Sigmoid colon (tissue), 7 donors: ENCODE results near the gene ITPK1. TPM values are rescaled to one million over a fixed set of nuclear protein-coding genes. Genes with fewer than 3 reads are reported as not detected.

Experiments
- DNase-seq: peaks from one replicate; pipeline ENCODE4 v3.0.0-alpha.2; 2019
- H3K27ac ChIP-seq, 4 donors: fragments of 200-600 bp; sonication (generic); one replicate each; pipeline ENCODE4 v1.5.1; 2016 to 2019; ENCODE audit warnings: mild to moderate bottlenecking in 1 of 4
- H3K27me3 ChIP-seq, 3 donors: fragments of 200-600 bp; sonication (generic); one replicate each; pipeline ENCODE4 v1.5.1; 2019; ENCODE audit warnings: mild to moderate bottlenecking in 1 of 3
- H3K36me3 ChIP-seq, 4 donors: fragments of 200-600 bp; sonication (generic); one replicate each; pipeline ENCODE4 v1.5.1; 2016 to 2019
- H3K4me1 ChIP-seq, 4 donors: fragments of 200-600 bp; sonication (generic); one replicate each; pipeline ENCODE4 v1.5.1; 2017 to 2019
- H3K4me3 ChIP-seq, 4 donors: fragments of 200-600 bp; sonication (generic); one replicate each; pipeline ENCODE4 v1.5.1; 2017 to 2019; ENCODE audit warnings: mild to moderate bottlenecking in 2 of 4, moderate library complexity in 1 of 4
- H3K9me3 ChIP-seq, 4 donors: fragments of 200-600 bp in 3 of 4; sonication (generic) in 3 of 4; one replicate each; pipeline versions ENCODE4 v1.5.1 to v1.6.1; 2013 to 2019
- CTCF ChIP-seq, 4 experiments: fragments of 450-650 bp in 3 of 4; fragments of 200-600 bp in 1 of 4; IDR thresholded peaks; one replicate each; pipeline ENCODE4 v1.5.1; 2016 to 2019; ENCODE audit warnings: antibody characterized with exemption in 4 of 4, mild to moderate bottlenecking in 3 of 4, moderate library complexity in 2 of 4
- EP300 ChIP-seq, 4 donors: sonication (generic); formaldehyde crosslinking; IDR thresholded peaks; one replicate each; pipeline ENCODE4 v1.6.1; 2017; ENCODE audit warnings: antibody characterized with exemption in 4 of 4
- POLR2A ChIP-seq, 2 donors: fragments of 450-650 bp; IDR thresholded peaks; one replicate each; pipeline ENCODE4 v1.6.1; 2016; ENCODE audit warnings: antibody characterized with exemption in 2 of 2, mild to moderate bottlenecking in 2 of 2, moderate library complexity in 2 of 2
- POLR2AphosphoS5 ChIP-seq, 4 donors: sonication (generic); formaldehyde crosslinking; IDR thresholded peaks; one replicate each; pipeline ENCODE4 v1.6.1; 2017; ENCODE audit warnings: antibody characterized with exemption in 4 of 4
- WGBS, 2 donors: extraction: QIAGEN DNeasy Blood & Tissue Kit; methylation state at CpG; one replicate each; pipeline ENCODE4 v1.1.7; 2013; 5-methylcytosine and 5-hydroxymethylcytosine counted together
- intact Hi-C: fragments of 100-400 bp; cut with DNase I; formaldehyde crosslinking; loops from one replicate; pipeline ENCODE4 v1.15.1; 2023
- polyA plus RNA-seq, 3 donors: library from polyadenylated mRNA; stranded (reverse); fragments of 200-250 nt; gene quantifications; one replicate each; pipeline ENCODE4 v1.2.3, GENCODE V29; 2013
- total RNA-seq, 4 donors: library from RNA; depleted of rRNA; stranded (reverse); fragments of >200 nt; gene quantifications; one replicate each; pipeline ENCODE4 v1.1.0, GENCODE V29; 2016
- donor health status: healthy with polysubstance abuse.
- donor health status: Bipolar disorder and iron deficiency.
- donor health status: healthy.

The ITPK1 gene
- total and polyA plus RNA-seq, 7 donors = 39.8 to 75.4 (median 61.8) TPM

DNA sequence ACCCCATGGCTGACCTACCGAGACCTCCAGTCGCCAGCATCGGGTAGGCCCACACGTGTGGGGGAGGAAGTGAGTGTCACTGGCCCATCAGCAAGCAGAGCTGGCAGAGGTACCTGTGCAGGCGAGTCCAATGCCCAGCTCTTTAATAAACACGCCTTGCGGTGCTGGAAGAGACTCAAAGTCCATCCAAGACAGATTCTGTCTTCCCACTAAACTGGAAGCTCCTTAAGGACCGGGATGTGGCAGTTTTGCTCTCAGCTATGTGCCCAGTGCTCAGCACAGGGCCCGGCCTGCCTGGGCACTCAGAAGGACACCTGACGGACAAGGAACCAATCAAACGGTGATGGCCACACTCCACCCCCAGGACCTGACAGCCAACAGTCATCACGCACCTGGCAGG is 65.0 kb downstream of the ITPK1 start:
- H3K27ac ChIP-seq = peak overlapping the region; percentile 74 to 94 (median 84)
- WGBS, 2 donors = 37 to 77% methylated on average over 12 of the region's 12 CpGs
- DNase-seq = no peak
- TF ChIP-seq CTCF (IDR thresholded peaks at IDR 0.05) (no peak), EP300 (IDR thresholded peaks at IDR 0.05) (no peak), POLR2A (IDR thresholded peaks at IDR 0.05) (no peak), POLR2AphosphoS5 (IDR thresholded peaks at IDR 0.05) (no peak)
- no peaks in the 10 kb centered on the region for H3K27me3 ChIP-seq
- H3K4me3 ChIP-seq = no peak overlapping the region
- H3K4me1 ChIP-seq = peaks cover 0 to 84% (median 77%) of the 10 kb centered on the region in 4 donors
- intact Hi-C loops = no loop called here
- no peaks in the 10 kb centered on the region for H3K9me3 ChIP-seq
- H3K36me3 ChIP-seq = no peaks in the 10 kb centered on the region

- H3K9me3 ChIP-seq = no peaks in the 10 kb centered on the region
- no peak for DNase-seq
- H3K27ac ChIP-seq = peak overlapping the region; percentile 74 to 94 (median 84)
- no peak for TF ChIP-seq POLR2A (IDR thresholded peaks at IDR 0.05)
- TF ChIP-seq POLR2AphosphoS5 (IDR thresholded peaks at IDR 0.05) = peak in 1 of 4 donors; percentile 28
- WGBS, 2 donors = 11 to 59% methylated on average over 12 of the region's 12 CpGs
- no peak overlapping the region for H3K4me3 ChIP-seq
- intact Hi-C loops = loop anchor here (5.0 kb wide), 1 partner anchor 68 kb away; no protein-coding TSS in a partner anchor
- H3K36me3 ChIP-seq = no peaks in the 10 kb centered on the region
- H3K4me1 ChIP-seq = peaks cover 0 to 83% (median 71%) of the 10 kb centered on the region in 4 donors
- no peaks in the 10 kb centered on the region for H3K27me3 ChIP-seq
These were observed 65.8 kb downstream of the ITPK1 start for GRCh38 chr14:93049867-93050331.

DNA sequence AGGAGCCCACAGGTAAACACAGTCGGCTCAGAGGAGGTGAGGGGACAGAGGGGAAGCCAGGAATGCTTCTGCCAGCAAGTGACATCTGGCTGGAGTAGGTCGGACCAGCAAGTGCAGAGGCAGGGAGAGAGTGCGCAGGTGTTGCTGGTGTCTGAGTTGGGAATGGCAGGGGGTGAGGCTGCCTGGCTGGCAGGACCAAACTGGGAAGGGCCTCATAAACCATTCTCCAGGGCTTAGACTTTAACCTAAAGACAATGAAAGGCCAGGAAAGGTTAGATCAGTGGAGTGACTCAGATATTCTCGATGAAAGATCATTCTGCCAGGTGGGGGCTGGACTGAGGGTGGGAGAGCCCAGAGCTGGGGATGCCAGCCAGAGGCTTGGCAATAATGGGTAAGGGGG is 66.4 kb downstream of the ITPK1 start:
- H3K4me1 ChIP-seq = peaks cover 0 to 83% (median 69%) of the 10 kb centered on the region in 4 donors

DNA sequence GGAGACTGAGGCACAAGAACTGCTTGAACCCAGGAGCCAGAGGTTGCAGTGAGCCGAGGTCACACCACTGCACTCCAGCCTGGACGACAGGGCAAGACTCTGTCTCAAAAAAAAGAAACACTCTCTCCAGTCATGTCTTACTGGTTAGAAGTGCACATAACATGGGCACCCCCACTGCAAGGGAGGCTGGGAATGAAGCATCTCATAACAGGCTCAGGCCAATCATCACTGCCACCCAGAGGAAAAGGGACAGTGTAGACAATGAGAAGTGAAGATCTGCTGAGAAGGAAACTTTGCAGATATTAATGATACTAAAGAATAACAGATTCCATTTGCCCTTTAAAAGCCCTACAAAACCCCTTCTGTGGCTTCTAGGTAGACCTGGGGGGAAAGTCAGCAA is 66.9 kb downstream of the ITPK1 start:
- no peaks in the 10 kb centered on the region for H3K9me3 ChIP-seq
- H3K36me3 ChIP-seq = no peaks in the 10 kb centered on the region
- 63 to 90% methylated on average over 2 of the region's 2 CpGs for WGBS, 2 donors
- intact Hi-C loops = loop anchor here (5.0 kb wide), 1 partner anchor 67 kb away; no protein-coding TSS in a partner anchor
- H3K27ac ChIP-seq = peak overlapping the region; percentile 74 to 94 (median 84)
- no peak overlapping the region for H3K4me3 ChIP-seq
- DNase-seq = no peak
- no peak for TF ChIP-seq POLR2AphosphoS5 (IDR thresholded peaks at IDR 0.05)
- TF ChIP-seq EP300 (IDR thresholded peaks at IDR 0.05) = no peak
- TF ChIP-seq POLR2A (IDR thresholded peaks at IDR 0.05) = no peak
- TF ChIP-seq CTCF (IDR thresholded peaks at IDR 0.05) = no peak
- H3K27me3 ChIP-seq = no peaks in the 10 kb centered on the region
- peaks cover 0 to 83% (median 69%) of the 10 kb centered on the region in 4 donors for H3K4me1 ChIP-seq

More for the DNA sequence above, 66.4 kb downstream of the ITPK1 start:
- TF ChIP-seq CTCF (IDR thresholded peaks at IDR 0.05) = no peak
- TF ChIP-seq POLR2AphosphoS5 (IDR thresholded peaks at IDR 0.05) = peak in 1 of 4 donors; percentile 32
- TF ChIP-seq EP300 (IDR thresholded peaks at IDR 0.05) = no peak
- peak in 1 of 2 donors; percentile 63 for TF ChIP-seq POLR2A (IDR thresholded peaks at IDR 0.05)
- no peak for DNase-seq
- Histone ChIP-seq H3K27ac (peak overlapping the region; percentile 74 to 94 (median 84)), H3K36me3 (no peaks in the 10 kb centered on the region), H3K4me3 (no peak overlapping the region), H3K9me3 (no peaks in the 10 kb centered on the region), H3K27me3 (no peaks in the 10 kb centered on the region)
- WGBS, 2 donors = 18 to 66% methylated on average over 4 of the region's 4 CpGs
- intact Hi-C loops = loop anchor here (5.0 kb wide), 1 partner anchor 67 kb away; no protein-coding TSS in a partner anchor

- H3K27me3 ChIP-seq = no peaks in the 10 kb centered on the region
- H3K4me1 ChIP-seq = peaks cover 0 to 86% (median 69%) of the 10 kb centered on the region in 4 donors
- 72 to 94% methylated on average over 2 of the region's 2 CpGs for WGBS, 2 donors
- H3K36me3 ChIP-seq = no peaks in the 10 kb centered on the region
- H3K9me3 ChIP-seq = no peaks in the 10 kb centered on the region
- intact Hi-C loops = loop anchor here (5.0 kb wide), 1 partner anchor 65 kb away; no protein-coding TSS in a partner anchor
- H3K27ac ChIP-seq = peak overlapping the region in 3 of 4 donors; percentile 79 to 94 (median 90)
- DNase-seq = no peak
- H3K4me3 ChIP-seq = no peak overlapping the region
- TF ChIP-seq POLR2AphosphoS5 (IDR thresholded peaks at IDR 0.05) = no peak
- TF ChIP-seq CTCF (IDR thresholded peaks at IDR 0.05) = no peak
- no peak for TF ChIP-seq POLR2A (IDR thresholded peaks at IDR 0.05)
- no peak for TF ChIP-seq EP300 (IDR thresholded peaks at IDR 0.05)
These were observed 68.1 kb downstream of the ITPK1 start for GRCh38 chr14:93047661-93048060.
